Right forelimb (tissue), 1 donor: ENCODE data around the gene COMMD6.
"Not testable (repeated sequence)": the region's sequence is repeated elsewhere in the genome, so short reads cannot be mapped to it uniquely, and the experiment has no call there.

Experiments used
- DNase-seq: peaks from one replicate; pipeline ENCODE4 v3.0.0-alpha.2; 2018

Gene COMMD6

DNA sequence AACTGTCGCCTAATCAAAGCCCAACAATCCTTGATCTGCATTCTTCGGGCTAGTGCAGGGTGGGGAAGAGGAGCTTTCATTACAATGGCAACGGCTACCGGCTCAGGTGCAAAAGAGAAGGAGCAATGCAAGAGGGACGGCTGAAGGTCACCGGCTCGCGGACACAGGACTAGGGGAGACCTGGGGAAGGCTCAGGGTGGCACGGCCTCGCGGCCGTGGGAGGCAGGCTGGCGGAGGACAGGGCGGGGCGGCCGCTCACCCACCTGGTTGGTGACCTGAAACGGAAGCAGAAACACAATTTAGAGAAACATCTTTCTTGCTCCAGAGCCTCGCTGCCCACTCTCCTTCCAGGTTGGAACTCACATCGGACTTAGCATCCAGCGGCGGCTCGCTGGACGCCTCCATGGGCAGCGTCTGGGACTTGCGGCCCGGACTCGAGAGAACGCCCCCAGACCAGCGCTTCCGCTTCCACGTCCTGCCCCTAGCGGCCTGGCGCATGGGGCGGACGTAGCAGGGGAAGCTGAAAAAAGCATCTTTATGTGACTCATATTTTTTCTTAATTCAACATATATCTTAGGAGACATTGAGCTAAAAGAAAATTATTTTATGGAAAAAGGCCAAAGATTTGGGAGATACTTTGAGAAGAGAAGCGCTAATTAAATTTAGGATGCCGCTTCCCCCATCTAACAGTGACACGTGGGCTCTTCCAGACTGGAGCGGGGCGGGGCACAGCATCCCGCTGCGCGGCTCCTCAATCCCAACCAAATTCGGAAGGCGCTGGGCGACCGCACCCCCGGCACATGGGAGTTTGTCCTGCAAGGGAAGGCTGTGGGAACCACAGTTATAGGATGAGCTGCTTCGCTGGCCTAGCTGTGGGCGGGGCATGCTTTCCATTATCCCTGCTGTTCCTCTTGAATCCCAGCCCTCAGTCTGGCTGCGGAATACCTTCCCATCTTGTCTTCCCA is at the start of gene COMMD6:
Gene COMMD6 (minus strand): TSS at position 441 of the 965 bp plus-strand sequence. CDS start 36 bp downstream, at position 405.
- DNase-seq: peak; percentile 83

DNA sequence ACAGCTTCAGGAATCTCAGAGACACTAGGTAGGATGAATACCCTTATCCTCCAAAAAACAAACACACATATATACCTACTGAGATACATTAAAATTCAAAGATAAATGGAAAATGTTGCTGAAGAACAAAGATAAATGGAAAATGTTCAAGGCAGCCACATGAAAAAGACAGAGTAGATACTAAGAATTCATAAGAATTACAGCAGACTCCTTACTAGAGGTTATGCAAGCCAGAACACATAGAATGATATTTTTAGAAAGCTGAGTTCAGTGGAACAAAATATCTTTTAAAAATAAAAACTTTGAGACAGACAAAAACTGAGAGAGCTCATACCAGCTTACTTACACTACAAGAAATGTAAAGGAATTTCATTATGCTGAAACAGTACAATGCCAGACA is 47.5 kb upstream of the COMMD6 start:
- DNase-seq: no peak

DNA sequence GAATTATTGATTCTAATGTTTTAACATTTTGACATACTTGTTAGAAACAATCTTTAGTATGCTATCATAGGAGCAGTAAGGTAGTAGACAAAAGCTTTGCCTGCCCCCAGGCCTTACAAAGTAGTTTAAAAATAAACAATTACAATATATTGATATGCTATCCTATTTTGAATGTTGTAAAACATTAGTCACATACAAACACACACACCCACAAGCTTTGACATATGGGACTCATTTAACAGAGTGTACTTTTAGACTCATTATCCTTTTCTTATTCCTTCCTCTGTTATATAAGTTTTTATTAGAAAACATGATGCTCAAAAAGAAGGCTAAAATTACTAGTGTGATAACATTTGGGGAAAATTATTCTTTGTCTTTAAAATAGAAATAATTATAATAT is 45.5 kb upstream of the COMMD6 start:
- DNase-seq: no peak

DNA sequence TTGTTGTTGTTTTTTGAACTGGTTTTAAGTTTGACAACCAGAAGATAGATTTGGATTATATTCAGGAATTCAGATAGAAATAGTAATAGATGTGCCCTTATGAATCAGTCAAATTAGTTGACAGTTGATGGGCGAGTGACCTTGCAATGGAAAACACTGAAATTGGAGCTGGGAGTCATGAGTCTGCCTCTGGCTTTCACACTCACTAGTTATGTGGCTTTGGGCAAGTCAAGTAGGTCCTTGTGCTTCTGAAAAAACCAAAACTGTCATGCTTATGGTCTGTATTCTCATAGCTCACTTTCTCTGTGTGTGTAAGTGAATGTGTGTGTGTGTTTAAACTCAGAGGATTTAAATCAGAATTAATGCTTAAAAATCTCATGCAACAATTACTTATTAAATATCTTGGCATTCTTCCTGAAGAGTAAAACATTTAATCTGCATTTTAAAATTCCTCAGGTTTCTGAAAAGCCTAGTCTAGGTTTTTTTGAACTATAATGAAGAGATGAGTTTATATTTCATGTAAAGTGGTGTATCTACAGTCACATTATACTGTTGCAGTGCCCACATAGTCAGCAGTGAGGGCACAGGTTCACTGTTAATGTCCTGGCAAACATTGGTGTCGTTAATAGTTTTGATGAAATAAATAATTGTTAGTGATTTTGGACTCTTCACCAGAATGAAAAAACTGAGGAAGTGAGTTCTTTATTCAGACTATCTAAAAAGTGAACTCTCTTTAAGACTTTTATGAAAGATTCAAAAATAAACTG is 44.4 kb upstream of the COMMD6 start:
- DNase-seq: no peak

DNA sequence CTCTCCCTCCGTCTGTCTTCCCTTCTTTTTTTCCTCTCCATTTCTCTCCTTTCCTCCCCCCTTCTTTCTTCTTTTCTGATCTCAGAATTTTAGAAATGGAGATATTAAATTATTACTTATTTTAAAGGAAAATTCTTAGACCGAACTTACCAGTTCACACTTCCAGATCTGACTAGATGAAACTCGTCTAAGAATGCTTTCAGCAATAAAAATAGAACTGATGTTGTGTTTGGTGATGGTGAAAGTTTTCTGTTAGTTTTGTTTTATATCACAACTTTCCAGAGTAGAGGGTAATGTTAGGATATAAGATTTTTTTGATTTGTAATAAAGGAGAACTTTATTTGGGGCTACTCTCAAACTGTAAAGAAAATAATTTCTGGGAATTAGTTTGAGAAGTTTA is 41.9 kb upstream of the COMMD6 start:
- DNase-seq: no peak

DNA sequence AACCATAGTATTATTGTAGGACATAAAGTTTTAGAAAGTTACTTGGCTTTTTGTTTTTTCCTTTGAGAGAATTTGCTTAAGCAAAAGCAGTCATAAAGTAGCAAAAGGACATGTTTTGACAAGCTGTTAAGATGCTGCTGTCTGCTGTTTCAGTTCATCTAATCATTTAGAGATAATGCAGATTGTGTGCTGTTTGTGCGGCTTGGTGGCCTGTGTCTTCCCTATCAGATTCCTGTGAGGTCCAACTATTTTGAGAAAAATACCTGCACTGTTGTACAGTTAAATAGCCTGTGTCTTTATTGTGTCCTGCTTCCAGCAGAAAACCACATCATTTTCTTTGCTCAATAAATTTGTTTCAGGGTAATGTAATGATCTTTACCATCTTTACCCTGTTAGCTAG is 31.9 kb upstream of the COMMD6 start:
- DNase-seq: no peak

DNA sequence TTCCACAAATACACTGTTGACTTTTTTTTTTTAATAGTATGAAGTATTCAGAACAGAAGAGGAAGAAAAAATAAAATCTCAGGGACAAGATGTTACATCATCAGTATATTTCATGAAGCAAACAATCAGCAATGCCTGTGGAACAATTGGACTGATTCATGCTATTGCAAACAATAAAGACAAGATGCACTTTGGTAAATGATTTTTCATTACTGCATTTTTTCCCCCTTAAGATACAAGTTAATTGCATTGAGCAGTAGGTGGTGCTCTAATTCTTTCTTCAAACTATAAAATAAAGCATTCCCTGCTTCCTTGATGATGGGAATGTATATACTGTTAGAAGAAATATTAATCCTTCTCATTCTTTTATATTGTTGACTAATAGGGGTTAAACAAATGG is 29.0 kb upstream of the COMMD6 start:
- DNase-seq: no peak

DNA sequence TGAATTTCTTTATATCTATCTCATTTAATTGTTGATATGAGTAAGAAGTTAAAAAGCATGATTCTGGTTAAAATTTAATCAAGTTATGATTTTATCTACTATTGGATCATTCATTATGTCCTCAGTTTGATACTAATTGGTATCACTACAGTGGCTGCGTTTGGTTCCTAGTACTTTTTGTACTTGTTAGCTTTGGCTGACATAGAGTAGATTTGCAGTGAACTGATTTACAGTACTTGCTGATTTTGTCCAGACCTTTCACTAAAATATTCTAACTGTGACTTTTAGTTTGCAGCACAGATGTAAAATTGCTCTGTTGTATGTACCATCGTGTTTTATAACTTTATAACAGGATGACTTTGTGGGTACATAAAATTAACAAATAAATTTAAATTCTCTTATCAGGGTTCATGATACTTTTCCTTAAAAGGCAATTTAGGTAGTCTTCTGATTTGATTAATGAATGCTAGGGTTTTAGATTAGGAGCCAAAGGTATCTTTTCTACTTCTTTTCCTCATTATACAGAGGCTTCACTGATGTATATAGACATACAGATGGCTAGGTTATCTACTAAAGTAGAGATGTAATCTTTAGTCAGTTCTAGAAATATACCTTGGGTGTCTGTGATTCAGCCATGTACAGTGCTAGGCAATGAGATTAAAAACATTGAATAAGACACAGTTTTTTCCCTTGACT is 20.7 kb upstream of the COMMD6 start:
- no peak for DNase-seq

DNA sequence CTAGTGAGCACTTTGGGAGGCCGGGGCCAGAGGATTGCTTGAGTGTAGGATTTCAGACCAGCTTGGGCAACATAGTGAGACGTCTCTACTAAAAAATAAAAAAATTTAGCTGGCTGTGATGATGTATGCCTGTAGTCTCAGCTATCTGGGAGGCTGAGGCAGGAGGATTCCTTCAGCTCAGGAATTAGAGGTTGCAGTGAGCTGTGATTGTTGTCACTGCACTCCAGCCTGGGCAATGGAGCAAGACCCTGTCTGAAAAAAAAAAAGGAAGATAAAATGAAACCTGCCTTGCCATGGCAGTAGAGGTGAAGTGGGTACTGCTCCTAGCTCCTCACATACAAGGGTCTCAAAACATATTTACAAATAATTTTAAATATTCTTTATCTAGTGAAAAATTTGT is 19.3 kb upstream of the COMMD6 start:
- no peak for DNase-seq

DNA sequence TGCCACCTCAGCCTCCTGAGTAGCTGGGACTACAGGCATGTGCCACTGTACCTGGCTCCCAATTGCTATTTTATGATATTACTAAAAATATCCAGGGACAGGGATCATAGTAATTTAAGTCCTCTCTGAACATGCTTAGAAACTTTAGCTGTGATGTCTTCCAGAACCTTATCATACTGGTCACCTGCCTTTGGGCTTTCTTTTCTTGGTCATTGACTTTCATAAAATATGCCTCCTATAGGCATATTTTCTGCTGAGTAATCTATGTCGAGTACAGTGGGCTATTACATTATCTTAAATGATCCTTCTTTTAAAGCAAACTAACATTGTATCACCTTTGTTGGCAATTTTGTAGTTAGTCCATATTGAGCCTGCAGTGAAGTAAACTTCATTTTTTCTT is 18.2 kb upstream of the COMMD6 start:
- DNase-seq: no peak

DNA sequence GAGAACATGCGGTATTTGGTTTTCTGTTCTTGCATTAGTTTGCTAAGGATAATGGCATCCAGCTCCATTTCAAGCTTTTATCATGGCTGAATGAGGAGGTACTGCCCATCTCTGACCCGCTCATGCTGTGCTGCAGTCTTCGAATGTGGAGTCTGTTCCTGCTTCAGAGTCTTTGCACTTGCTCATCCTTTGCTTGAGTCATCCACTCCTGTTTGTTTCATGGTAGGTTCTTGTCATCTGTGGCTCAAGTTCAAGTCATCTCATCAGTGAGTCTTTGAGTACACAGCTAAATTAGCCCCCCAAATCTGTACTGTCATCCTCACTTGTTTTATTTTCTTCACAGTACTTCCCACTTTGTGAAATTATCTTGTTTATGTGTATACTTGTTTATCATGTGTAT is 17.3 kb upstream of the COMMD6 start:
- DNase-seq: no peak

DNA sequence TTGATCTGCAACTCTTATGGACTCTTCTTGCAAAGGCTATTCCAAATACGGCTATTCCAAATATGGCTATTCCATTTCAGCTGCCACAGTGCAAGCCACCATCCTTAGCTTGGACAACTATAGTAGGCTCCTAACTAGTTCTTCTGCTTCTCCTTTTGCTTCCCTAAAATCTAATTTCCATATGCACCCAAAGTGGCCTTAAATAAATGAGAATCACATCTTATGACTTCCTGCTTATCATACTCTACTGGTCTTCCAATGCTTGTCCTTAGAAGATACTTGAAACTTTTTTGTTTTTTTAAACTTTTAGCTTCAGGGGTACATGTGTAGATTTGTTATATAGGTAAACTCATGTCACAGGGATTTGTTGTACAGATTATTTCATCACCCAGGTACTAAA is 16.8 kb upstream of the COMMD6 start:
- DNase-seq: no peak

DNA sequence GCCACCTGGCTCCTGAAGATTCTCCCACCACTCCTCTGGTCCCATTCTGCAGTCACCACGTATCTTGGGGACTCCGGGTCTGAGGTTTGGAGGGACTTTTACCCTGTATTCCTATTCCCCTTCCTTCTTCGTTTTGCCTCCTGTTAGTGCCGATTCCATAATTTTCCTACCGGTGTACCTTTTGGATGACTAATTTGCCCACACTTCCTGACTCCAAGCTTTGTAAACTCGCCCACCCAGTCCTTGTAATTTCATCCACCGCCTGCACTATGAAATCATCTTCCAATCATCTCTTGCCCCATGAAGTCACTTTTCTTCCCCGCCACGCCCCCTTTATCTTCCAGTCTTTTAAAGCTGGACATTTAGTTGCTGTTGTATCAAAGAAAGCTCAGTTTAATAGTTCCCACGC is 12.5 kb upstream of the COMMD6 start:
- no peak for DNase-seq

DNA sequence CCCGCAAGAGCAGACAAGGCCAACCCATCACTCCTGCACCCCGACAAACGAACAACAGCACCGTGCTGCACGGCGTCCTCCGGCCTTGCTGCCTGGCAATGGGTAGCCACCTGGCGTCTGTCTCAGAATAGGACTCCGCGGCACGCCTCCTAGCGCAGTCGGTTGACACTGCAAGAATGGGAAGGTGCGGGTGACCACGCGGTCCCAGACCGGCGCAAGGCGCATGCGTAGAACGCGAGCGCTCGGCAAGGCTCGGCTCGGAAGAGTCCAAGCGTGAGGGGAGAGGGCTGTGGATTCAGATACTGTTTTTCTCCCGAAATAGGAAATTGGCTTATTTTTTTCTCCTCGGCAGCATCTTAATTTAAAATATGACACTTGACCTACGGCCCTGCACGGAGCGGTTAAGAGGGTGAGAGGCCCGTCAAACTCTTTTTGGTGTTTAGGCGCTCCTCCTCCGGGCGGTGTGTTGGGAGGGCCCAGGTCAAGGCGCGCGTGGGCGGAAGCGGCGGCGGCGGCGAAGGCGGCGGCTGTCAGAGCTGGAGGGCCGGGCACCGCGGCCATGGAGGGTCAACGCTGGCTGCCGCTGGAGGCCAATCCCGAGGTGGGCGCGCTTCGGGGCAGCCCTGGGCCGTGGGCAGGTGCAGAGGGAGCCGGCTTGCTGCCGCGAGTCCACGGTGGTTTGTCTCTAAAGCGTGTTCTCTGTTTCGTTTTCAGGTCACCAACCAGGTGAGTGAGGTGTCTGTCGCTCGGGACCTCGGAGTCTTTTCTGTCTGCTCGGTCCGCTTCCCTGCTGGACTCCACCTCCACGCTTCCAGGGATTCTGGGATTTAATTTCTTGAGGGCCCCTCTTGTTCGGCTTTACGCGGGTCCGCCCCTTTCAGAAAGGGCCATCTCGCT is 11.9 kb upstream of the COMMD6 start, which contains the start of gene UCHL3:
Gene UCHL3 (plus strand): TSS at position 530 of the 897 bp plus-strand sequence. CDS start 30 bp downstream, at position 560.
- DNase-seq: peak; percentile 98

DNA sequence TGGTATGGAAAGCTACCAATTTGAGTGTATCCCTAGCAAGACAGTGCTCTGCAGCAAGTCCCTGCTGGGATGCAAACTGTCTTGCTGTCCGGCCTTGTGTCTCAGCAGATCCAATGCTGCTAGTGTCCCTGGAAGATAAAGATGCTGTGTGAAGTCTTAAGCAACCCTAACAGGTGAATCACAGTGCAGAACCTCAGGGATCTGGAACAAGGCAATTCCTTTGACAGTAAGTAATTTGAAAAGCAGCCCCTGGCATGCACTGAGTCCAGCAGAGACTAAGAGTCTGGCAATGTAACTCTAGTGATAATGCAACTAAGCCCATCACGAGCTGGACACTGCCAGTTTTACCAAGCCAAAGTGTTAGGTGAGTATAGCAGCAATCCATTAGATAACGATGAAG is 10.3 kb upstream of the COMMD6 start:
- no peak for DNase-seq

DNA sequence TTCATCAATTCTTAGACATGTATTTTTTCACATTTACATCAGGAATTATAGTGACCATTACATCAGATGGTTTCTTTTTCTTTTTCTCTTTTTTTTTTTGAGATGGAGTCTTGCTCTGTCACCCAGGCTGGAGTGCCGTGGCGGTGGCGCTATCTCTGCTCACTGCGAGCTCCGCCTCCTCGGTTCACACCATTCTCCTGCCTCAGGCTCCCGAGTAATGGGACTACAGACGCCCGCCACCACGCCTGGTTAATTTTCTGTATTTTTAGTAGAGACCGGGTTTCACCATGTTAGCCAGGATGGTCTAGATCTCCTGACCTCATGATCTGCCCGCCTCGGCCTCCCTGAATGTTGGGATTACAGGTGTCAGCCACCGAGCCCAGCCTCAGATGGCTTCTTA is 7.7 kb upstream of the COMMD6 start:
- not testable (repeated sequence) for DNase-seq

DNA sequence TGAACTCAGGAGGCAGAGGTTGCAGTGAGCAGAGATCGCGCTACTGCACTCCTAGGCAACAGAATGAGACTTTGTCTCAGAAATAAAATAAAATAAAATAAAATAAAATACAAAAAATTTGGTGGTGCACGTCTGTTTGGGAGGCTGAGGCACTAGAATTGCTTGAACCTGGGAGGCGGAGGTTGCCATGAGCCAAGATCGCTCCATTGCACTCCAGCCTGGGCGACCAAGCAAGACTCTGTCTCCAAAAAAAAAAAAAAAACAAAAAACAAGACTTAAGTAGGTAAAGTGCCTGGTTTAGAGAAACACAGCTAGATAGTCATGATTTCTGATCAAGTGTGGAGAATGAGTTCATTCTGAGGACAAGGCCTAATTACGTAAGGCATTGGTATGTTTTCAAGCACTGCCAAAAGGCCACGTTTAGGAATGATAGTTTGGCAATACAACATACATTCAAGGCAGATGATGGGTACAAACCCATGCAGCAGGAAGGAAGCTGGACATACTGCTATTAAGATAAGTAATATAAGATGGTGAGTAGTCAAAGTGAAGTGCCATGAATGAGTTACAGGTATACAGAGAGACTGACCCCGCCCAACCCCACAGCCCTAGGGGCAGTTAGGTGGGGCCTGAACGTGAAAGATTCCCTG is 7.2 kb upstream of the COMMD6 start:
- DNase-seq: no peak

DNA sequence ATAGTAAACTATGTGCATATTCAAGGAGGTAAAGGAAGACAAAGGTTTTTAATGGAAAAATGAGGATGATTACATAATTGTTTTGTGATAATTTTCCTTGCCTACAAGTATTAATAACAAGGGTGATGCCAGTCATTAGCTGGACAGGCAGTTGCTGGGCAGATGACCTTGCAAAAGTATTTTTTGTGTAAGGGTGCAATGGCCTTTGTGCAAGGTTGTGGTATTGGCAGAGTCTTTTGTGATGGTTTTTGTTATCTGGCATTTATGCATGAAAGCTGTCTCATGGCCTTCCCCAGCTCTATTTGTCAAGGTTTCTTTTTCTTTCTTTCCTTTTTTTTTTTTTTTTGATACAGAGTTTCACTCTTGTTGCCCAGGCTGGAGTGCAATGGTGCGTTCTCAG is 4.3 kb upstream of the COMMD6 start:
- DNase-seq: no peak

DNA sequence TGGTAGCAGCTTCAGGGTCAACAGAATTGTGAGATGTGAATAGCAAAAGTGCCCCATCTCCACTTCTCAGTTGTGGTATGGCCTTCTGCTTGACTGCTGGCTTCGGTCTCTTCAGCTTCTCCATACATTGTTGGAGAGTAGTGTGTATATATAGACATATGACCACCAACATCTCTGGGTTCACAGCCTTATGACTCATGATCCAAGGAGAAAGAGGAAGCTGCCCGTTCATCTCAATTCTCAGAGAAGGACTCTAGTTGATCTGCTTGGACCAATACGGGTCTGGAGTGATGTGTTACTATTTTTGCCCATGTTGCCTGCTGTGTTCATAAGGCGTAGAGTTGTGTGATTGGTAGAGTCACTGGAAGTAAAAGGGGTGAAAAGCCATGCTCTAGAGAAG is 3.6 kb upstream of the COMMD6 start:
- no peak for DNase-seq

DNA sequence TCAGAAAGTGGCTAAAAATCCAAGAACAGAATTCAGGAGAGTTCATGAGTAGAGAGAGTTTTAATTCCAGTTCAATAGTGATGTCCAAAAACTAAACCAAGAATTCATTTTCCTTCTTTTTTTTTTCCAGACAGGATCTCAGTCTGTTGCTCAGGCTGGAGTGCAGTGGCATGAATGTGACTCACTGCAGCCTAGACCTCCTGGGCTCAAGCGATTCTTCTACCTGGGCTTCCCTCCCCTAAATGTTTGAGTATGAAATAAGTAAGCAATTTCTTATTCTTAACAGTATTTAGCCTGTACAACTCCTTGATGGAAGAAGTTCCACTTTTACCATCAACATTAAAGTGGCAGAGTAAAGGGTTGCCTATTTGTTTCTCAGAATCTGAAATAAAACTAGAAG is 3.8 kb downstream of the COMMD6 start:
- DNase-seq: no peak

DNA sequence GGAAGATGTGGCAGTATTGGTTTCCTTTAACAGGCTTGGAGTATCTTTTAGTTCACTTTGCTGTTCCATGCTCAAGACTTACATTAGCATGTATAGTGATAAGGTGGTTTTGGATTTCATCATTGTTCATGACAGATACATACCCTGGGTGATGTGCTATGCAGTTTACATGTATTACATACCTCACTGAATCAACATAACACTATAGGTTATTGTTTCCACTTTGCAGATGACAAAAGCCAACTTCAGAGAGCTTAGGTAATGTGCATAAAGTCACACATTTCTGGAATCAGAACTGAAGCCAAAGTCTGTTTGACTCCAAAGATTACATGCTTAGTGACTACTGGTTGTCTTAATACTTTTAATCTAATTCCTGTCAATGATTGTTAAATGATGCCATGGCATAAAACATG is 7.1 kb downstream of the COMMD6 start:
- DNase-seq: no peak

DNA sequence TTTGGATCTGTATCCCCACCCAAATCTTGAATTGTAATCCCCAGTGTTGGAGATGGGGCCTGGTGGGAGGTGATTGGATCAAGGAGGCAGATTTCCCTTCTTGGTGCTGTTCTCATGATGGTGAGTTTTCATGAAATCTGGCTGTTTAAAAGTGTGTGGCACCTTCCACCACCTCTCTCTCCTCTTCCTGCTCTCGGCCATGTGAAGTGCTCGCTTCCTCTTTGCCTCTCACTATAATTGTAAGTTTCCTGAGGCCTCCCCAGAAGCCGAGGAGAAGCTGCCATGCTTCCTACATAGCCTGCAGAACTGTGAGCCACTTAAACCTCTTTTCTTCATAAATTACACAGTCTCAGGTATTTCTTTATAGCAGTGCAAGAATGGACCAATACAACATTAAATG is 15.7 kb downstream of the COMMD6 start:
- DNase-seq: no peak
